H1 (cell line): ENCODE data around the gene TBL1Y. TPM values are rescaled to one million over a fixed set of nuclear protein-coding genes. Genes with fewer than 3 reads are reported as not detected.

Source experiments
- CTCF ChIA-PET: fragments of 300-600 bp; sonication (Branson Sonifier 250); formaldehyde crosslinking; loops from one replicate; lab custom pipeline; 2021; ENCODE audit not compliant: partially characterized antibody; lab: Charles Lee
- POLR2A ChIA-PET: fragments of 300-600 bp; sonication (Branson Sonifier 250); formaldehyde crosslinking; loops from one replicate; lab custom pipeline; 2021; ENCODE audit warnings: inconsistent platforms; ENCODE audit not compliant: partially characterized antibody; lab: Charles Lee
- DNase-seq, 2 experiments: peaks; one replicate each; pipeline versions ENCODE4 v3.0.0 to v3.0.0-alpha.2; 2010 to 2022; ENCODE audit warnings: low spot score in 2 of 2, low read depth in 1 of 2, mixed read lengths in 1 of 2
- FAIRE-seq: peaks from 2 replicates; lab custom pipeline; 2011; peaks lifted over from hg19 to GRCh38; lab: Jason Lieb, UNC
- H2AFZ ChIP-seq: 2 replicates; pipeline ENCODE4 v1.8.1; 2012; ENCODE audit warnings: low read length, inconsistent platforms
- H2AK5ac ChIP-seq: 2 replicates; pipeline ENCODE4 v1.6.1; 2013; ENCODE audit warnings: low read depth, low read length
- H2BK120ac ChIP-seq: replicated peaks from 2 replicates; pipeline ENCODE3; 2013; ENCODE audit warnings: low read depth, low read length, inconsistent platforms
- H2BK12ac ChIP-seq: 2 replicates; pipeline ENCODE4 v1.6.1; 2013; ENCODE audit warnings: low read depth, low read length
- H2BK15ac ChIP-seq: 2 replicates; pipeline ENCODE4 v1.6.1; 2013; ENCODE audit warnings: low read length
- H2BK20ac ChIP-seq: 2 replicates; pipeline ENCODE4 v1.6.1; 2013; ENCODE audit warnings: low read length
- H2BK5ac ChIP-seq: 2 replicates; pipeline ENCODE4 v1.6.1; 2013; ENCODE audit warnings: low read depth, low read length
- H3K14ac ChIP-seq: 2 replicates; pipeline ENCODE4 v1.6.1; 2013; ENCODE audit warnings: inconsistent platforms; ENCODE audit not compliant: insufficient read length
- H3K18ac ChIP-seq: 2 replicates; pipeline ENCODE4 v1.6.1; 2013; ENCODE audit warnings: low read length; ENCODE audit errors: extremely low read depth
- H3K23ac ChIP-seq: 2 replicates; pipeline ENCODE4 v1.6.1; 2013; ENCODE audit warnings: inconsistent platforms; ENCODE audit not compliant: insufficient read length
- H3K23me2 ChIP-seq: 2 replicates; pipeline ENCODE4 v1.6.1; 2013; ENCODE audit warnings: low read depth, low read length
- H3K27ac ChIP-seq: 2 replicates; pipeline ENCODE4 v1.6.1; 2011; ENCODE audit warnings: low read depth, low read length, inconsistent platforms
- H3K27me3 ChIP-seq, 4 experiments: replicated peaks in 1 of 4; 1 replicate in 1 of 4; 2 replicates in 3 of 4; pipeline versions ENCODE4 v1.6.1 to v1.8.1; 2011 to 2013; ENCODE audit warnings: low read length in 3 of 4, mild to moderate bottlenecking in 3 of 4, inconsistent platforms in 2 of 4, mixed read lengths in 2 of 4, moderate library complexity in 1 of 4; ENCODE audit not compliant: control insufficient read depth in 3 of 4, insufficient read depth in 3 of 4; ENCODE audit errors: extremely low read depth in 1 of 4
- H3K36me3 ChIP-seq, 4 experiments: 2 replicates each; pipeline versions ENCODE4 v1.6.1 to v1.8.1; 2011 to 2013; ENCODE audit warnings: mild to moderate bottlenecking in 4 of 4, low read length in 3 of 4, moderate library complexity in 2 of 4, control low read depth in 1 of 4, inconsistent platforms in 1 of 4; ENCODE audit not compliant: insufficient read depth in 4 of 4, control insufficient read depth in 2 of 4
- H3K4ac ChIP-seq: replicated peaks from 2 replicates; pipeline ENCODE3; 2013; ENCODE audit warnings: low read length, low read depth, mixed read lengths, inconsistent platforms; ENCODE audit not compliant: insufficient read length
- H3K4me1 ChIP-seq, 4 experiments: replicated peaks in 1 of 4; 1 replicate in 1 of 4; 2 replicates in 3 of 4; pipeline versions ENCODE4 v1.6.1 to v1.8.1; 2011 to 2013; ENCODE audit warnings: low read length in 3 of 4, inconsistent platforms in 2 of 4, mixed read lengths in 1 of 4; ENCODE audit not compliant: insufficient read depth in 4 of 4, control insufficient read depth in 3 of 4
- H3K4me2 ChIP-seq, 2 experiments: 2 replicates each; pipeline versions ENCODE4 v1.6.1 to v1.8.1; 2011 to 2013; ENCODE audit warnings: low read depth in 2 of 2, low read length in 2 of 2, control low read depth in 1 of 2, inconsistent platforms in 1 of 2, mild to moderate bottlenecking in 1 of 2; ENCODE audit not compliant: insufficient read depth in 1 of 2
- H3K4me3 ChIP-seq, 4 experiments: fragments of 200-600, 300-600 bp in 1 of 4; sonication (generic), shearing (Covaris generic), sonication (Bioruptor Twin) in 1 of 4; 2 replicates each; pipeline versions ENCODE4 v1.5.1 to v1.8.1; 2011 to 2016; ENCODE audit warnings: low read length in 4 of 4, low read depth in 3 of 4, control low read depth in 2 of 4, inconsistent platforms in 2 of 4, mild to moderate bottlenecking in 2 of 4, mixed read lengths in 1 of 4, moderate library complexity in 1 of 4; ENCODE audit not compliant: insufficient read depth in 2 of 4; ENCODE audit errors: extremely low read depth in 1 of 4
- H3K56ac ChIP-seq: replicated peaks from 2 replicates; pipeline ENCODE3; 2013; ENCODE audit warnings: low read depth, mild to moderate bottlenecking, mixed read lengths, low read length, inconsistent platforms; ENCODE audit not compliant: insufficient read length
- H3K79me1 ChIP-seq: 2 replicates; pipeline ENCODE4 v1.6.1; 2013; ENCODE audit warnings: low read depth, low read length, control low read depth
- H3K79me2 ChIP-seq, 2 experiments: 2 replicates each; pipeline versions ENCODE4 v1.6.1 to v1.8.1; 2012 to 2013; ENCODE audit warnings: low read length in 2 of 2, mild to moderate bottlenecking in 2 of 2, inconsistent platforms in 1 of 2; ENCODE audit not compliant: insufficient read depth in 2 of 2, control insufficient read depth in 1 of 2
- H3K9ac ChIP-seq, 4 experiments: replicated peaks in 1 of 4; 1 replicate in 1 of 4; 2 replicates in 3 of 4; pipeline versions ENCODE4 v1.6.1 to v1.8.1; 2011 to 2013; ENCODE audit warnings: low read depth in 3 of 4, low read length in 3 of 4, control low read depth in 2 of 4, mild to moderate bottlenecking in 2 of 4, moderate library complexity in 2 of 4, inconsistent platforms in 1 of 4; ENCODE audit errors: extremely low read depth in 1 of 4
- H3K9me3 ChIP-seq, 2 experiments: 2 replicates each; pipeline versions ENCODE4 v1.6.1 to v1.8.1; 2012 to 2013; ENCODE audit warnings: mild to moderate bottlenecking in 2 of 2, moderate library complexity in 2 of 2, control low read depth in 1 of 2, inconsistent platforms in 1 of 2, low read depth in 1 of 2, low read length in 1 of 2, mixed read lengths in 1 of 2; ENCODE audit not compliant: insufficient read depth in 2 of 2
- H4K20me1 ChIP-seq, 2 experiments: replicated peaks in 1 of 2; 2 replicates each; pipeline versions ENCODE3 to v1.8.1; 2011 to 2013; ENCODE audit warnings: inconsistent platforms in 2 of 2, low read length in 2 of 2, mild to moderate bottlenecking in 1 of 2; ENCODE audit not compliant: insufficient read depth in 2 of 2, control insufficient read depth in 1 of 2
- H4K5ac ChIP-seq: 2 replicates; pipeline ENCODE4 v1.6.1; 2013; ENCODE audit warnings: low read length, low read depth, mixed read lengths, inconsistent platforms; ENCODE audit not compliant: insufficient read length
- H4K8ac ChIP-seq: 2 replicates; pipeline ENCODE4 v1.8.0; 2013; ENCODE audit warnings: mild to moderate bottlenecking, moderate library complexity, low read length, inconsistent platforms; ENCODE audit not compliant: insufficient read depth; ENCODE audit errors: extremely low read depth
- H4K91ac ChIP-seq: replicated peaks from 2 replicates; pipeline ENCODE3; 2013; ENCODE audit warnings: low read length, mixed read lengths, inconsistent platforms; ENCODE audit not compliant: insufficient read length
- EGR1 ChIP-seq: IDR thresholded peaks from 2 replicates; pipeline ENCODE4 v1.6.1; 2011; ENCODE audit warnings: low read depth, low read length, borderline replicate concordance
- JUND ChIP-seq: IDR thresholded peaks from 2 replicates; pipeline ENCODE4 v1.6.1; 2011; ENCODE audit warnings: mild to moderate bottlenecking, improper control_type of control experiment, low read length
- WGBS, 2 experiments: shearing (Covaris generic) in 1 of 2; methylation state at CpG; one replicate each; pipeline versions ENCODE4 v1.1.6 to v1.1.7; 2013 to 2015; ENCODE audit warnings: low lambda C conversion rate in 2 of 2, mixed read lengths in 2 of 2, inconsistent platforms in 1 of 2, low coverage in 1 of 2, missing lambda C conversion rate in 1 of 2; ENCODE audit not compliant: insufficient replicate concordance in 2 of 2, insufficient coverage in 1 of 2, insufficient read length in 1 of 2; ENCODE audit errors: extremely low coverage in 1 of 2, missing lambda C conversion rate in 1 of 2; 5-methylcytosine and 5-hydroxymethylcytosine counted together
- polyA plus RNA-seq, 7 experiments: library from polyadenylated mRNA; depleted of rRNA in 3 of 7; stranded (reverse) in 5 of 7; unstranded in 2 of 7; fragments of >200 nt in 5 of 7; fragments of 200-250 nt in 2 of 7; gene quantifications; 1 replicate in 5 of 7; 2 replicates in 1 of 7; 4 replicates in 1 of 7; pipeline versions ENCODE4 v1.2.1 to v1.2.3, GENCODE V29; 2011 to 2013; ENCODE audit warnings: missing spikeins in 2 of 7, mixed read lengths in 2 of 7
- total RNA-seq: library from RNA; stranded (reverse); fragmentation: NEBNext Ultra II Directional; extraction: Animal tissue kit (Norgen Biotek cat#: 25700); gene quantifications from 2 replicates; pipeline ENCODE4 v1.2.1, GENCODE V29; 2021

The TBL1Y gene
- total and polyA plus RNA-seq, 2 of the 8 experiments (the other 6 are each of a cell fraction or from before 2014, with no cell fraction given), result 2.5 to 4.2 TPM

DNA sequence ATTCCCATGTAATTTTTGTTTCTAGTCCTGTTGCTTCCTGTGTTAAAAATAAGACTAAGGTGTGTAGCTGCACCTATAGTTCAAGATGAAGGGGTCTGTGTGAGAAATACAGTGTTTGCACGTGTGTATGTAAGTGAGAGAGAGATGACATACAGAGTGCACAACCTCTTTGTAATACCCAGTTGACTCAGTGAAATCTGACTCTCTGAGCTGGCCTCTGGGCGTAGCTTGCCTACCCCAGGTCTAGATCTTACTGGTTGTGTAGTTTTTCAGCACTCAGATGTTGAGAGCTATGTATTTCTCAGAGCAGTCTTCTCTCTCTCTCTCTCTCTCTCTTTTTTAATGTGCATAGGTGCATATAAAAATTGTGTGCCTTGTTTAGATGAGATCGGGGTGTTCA is 56.0 kb downstream of the TBL1Y start:
- Histone ChIP-seq H3K27me3 (no peaks in the 10 kb centered on the region), H2BK5ac (no peak overlapping the region), H3K4ac (no peak overlapping the region), H3K4me1 (no peaks in the 10 kb centered on the region; a peak in 2 of 7 replicates), H2BK12ac (no peak overlapping the region), H3K4me2 (no peak overlapping the region), H3K56ac (no peak overlapping the region), H3K14ac (no peak overlapping the region), H3K23ac (no peak overlapping the region), H4K20me1 (no peaks in the 10 kb centered on the region), H2BK120ac (no peak overlapping the region), H3K9ac (no peak overlapping the region), H3K23me2 (no peaks in the 10 kb centered on the region), H4K5ac (no peak overlapping the region), H3K79me1 (no peaks in the 10 kb centered on the region), H2AFZ (no peak overlapping the region), H4K8ac (no peak overlapping the region), H3K36me3 (no peaks in the 10 kb centered on the region), H3K79me2 (no peaks in the 10 kb centered on the region), H4K91ac (no peak overlapping the region), H2AK5ac (no peak overlapping the region), H3K4me3 (no peak overlapping the region), H3K9me3 (no peaks in the 10 kb centered on the region), H3K27ac (no peak overlapping the region), H2BK15ac (no peak overlapping the region), H3K18ac (no peak overlapping the region), H2BK20ac (no peak overlapping the region)
- no peak for FAIRE-seq
- CTCF ChIA-PET, result interaction anchor here (0.6 to 4.3 kb wide), 6 partner anchors 70 to 404 kb away, joined by 3 to 23 read pairs (median 3); no protein-coding TSS in a partner anchor
- no peak for DNase-seq
- TF ChIP-seq JUND, result no peak
- no peak for TF ChIP-seq EGR1
- POLR2A ChIA-PET, result no interaction called here
- 87% methylated on average over 3 of the region's 3 CpGs; no CpG with 5 or more reads in 1 of the 2 experiments for WGBS, 2 experiments
